Suprapubic skin (tissue), 4 donors: Measurements from ENCODE around the gene AGAP3. TPM values are rescaled to one million over a fixed set of nuclear protein-coding genes. Genes with fewer than 3 reads are reported as not detected.

Source experiments
- DNase-seq, 2 donors: peaks; one replicate each; pipeline ENCODE4 v3.0.0-alpha.2; 2019; ENCODE audit warnings: low spot score in 2 of 2
- H3K27ac ChIP-seq: fragments of 200-600 bp; sonication (generic); one replicate; pipeline ENCODE4 v1.5.1; 2019
- H3K27me3 ChIP-seq: fragments of 200-600 bp; sonication (generic); one replicate; pipeline ENCODE4 v1.5.1; 2019
- H3K36me3 ChIP-seq: fragments of 200-600 bp; sonication (generic); one replicate; pipeline ENCODE4 v1.5.1; 2019
- H3K4me1 ChIP-seq: fragments of 200-600 bp; sonication (generic); one replicate; pipeline ENCODE4 v1.5.1; 2019
- H3K4me3 ChIP-seq: fragments of 200-600 bp; sonication (generic); one replicate; pipeline ENCODE4 v1.5.1; 2019; ENCODE audit warnings: mild to moderate bottlenecking
- H3K9me3 ChIP-seq: fragments of 200-600 bp; sonication (generic); one replicate; pipeline ENCODE4 v1.5.1; 2019
- CTCF ChIP-seq, 2 donors: fragments of 200-600 bp in 1 of 2; fragments of 450-650 bp in 1 of 2; sonication (generic) in 1 of 2; IDR thresholded peaks; one replicate each; pipeline ENCODE4 v1.5.1; 2016 to 2019; ENCODE audit warnings: antibody characterized with exemption in 2 of 2, mild to moderate bottlenecking in 1 of 2, moderate library complexity in 1 of 2
- EP300 ChIP-seq: sonication (generic); formaldehyde crosslinking; IDR thresholded peaks from one replicate; pipeline ENCODE4 v1.6.1; 2017; ENCODE audit warnings: antibody characterized with exemption
- POLR2A ChIP-seq, 2 donors: fragments of 450-650 bp; IDR thresholded peaks; one replicate each; pipeline ENCODE4 v1.6.1; 2017; ENCODE audit warnings: antibody characterized with exemption in 2 of 2, mild to moderate bottlenecking in 2 of 2, moderate library complexity in 2 of 2
- POLR2AphosphoS5 ChIP-seq, 3 donors: sonication (generic); formaldehyde crosslinking; IDR thresholded peaks; one replicate each; pipeline ENCODE4 v1.6.1; 2017; ENCODE audit warnings: antibody characterized with exemption in 3 of 3
- WGBS: methylation state at CpG from one replicate; pipeline ENCODE4 v1.1.5; 2018; 5-methylcytosine and 5-hydroxymethylcytosine counted together
- total RNA-seq, 4 donors: library from RNA; depleted of rRNA; stranded (reverse); fragments of >200 nt; gene quantifications; one replicate each; pipeline ENCODE4 v1.1.0, GENCODE V29; 2016

Gene AGAP3
- total RNA-seq, 4 donors from 2014 or later: 126 to 162 (median 134) TPM

GRCh38 chr7:151070574-151070960, 15.7 kb upstream of the AGAP3 start:
- 85% methylated on average over 3 of the region's 15 CpGs for WGBS
- H3K4me1 ChIP-seq: no peaks in the 10 kb centered on the region
- H3K4me3 ChIP-seq: no peak overlapping the region
- H3K27me3 ChIP-seq: no peaks in the 10 kb centered on the region
- no peak for DNase-seq
- TF ChIP-seq EP300 (no peak), POLR2AphosphoS5 (IDR thresholded peaks at IDR 0.05) (no peak), POLR2A (IDR thresholded peaks at IDR 0.05) (no peak), CTCF (IDR thresholded peaks at IDR 0.05) (no peak)
- H3K9me3 ChIP-seq: no peaks in the 10 kb centered on the region
- no peak overlapping the region for H3K27ac ChIP-seq
- peaks cover 99% of the 10 kb centered on the region for H3K36me3 ChIP-seq

GRCh38 chr7:151071032-151071866, 15.0 kb upstream of the AGAP3 start:
- Histone ChIP-seq H3K36me3 (peaks cover 99% of the 10 kb centered on the region), H3K27me3 (no peaks in the 10 kb centered on the region), H3K27ac (no peak overlapping the region), H3K9me3 (no peaks in the 10 kb centered on the region), H3K4me3 (no peak overlapping the region), H3K4me1 (no peaks in the 10 kb centered on the region)
- 92% methylated on average over 27 of the region's 39 CpGs for WGBS
- no peak for DNase-seq
- no peak for TF ChIP-seq CTCF (IDR thresholded peaks at IDR 0.05)
- no peak for TF ChIP-seq POLR2A (IDR thresholded peaks at IDR 0.05)
- TF ChIP-seq EP300: no peak
- TF ChIP-seq POLR2AphosphoS5 (IDR thresholded peaks at IDR 0.05): no peak

- WGBS: 90% methylated on average over 1 of the region's 17 CpGs
- H3K27ac ChIP-seq: no peak overlapping the region
- no peak overlapping the region for H3K4me3 ChIP-seq
- no peaks in the 10 kb centered on the region for H3K27me3 ChIP-seq
- no peak for TF ChIP-seq POLR2A (IDR thresholded peaks at IDR 0.05)
- no peak for TF ChIP-seq EP300
- TF ChIP-seq POLR2AphosphoS5 (IDR thresholded peaks at IDR 0.05): no peak
- TF ChIP-seq CTCF (IDR thresholded peaks at IDR 0.05): no peak
- no peaks in the 10 kb centered on the region for H3K9me3 ChIP-seq
- peaks cover 88% of the 10 kb centered on the region for H3K36me3 ChIP-seq
- peaks cover 25% of the 10 kb centered on the region for H3K4me1 ChIP-seq
- no peak for DNase-seq
These were observed 12.3 kb upstream of the AGAP3 start for GRCh38 chr7:151073990-151074389.

- TF ChIP-seq EP300: no peak
- TF ChIP-seq POLR2AphosphoS5 (IDR thresholded peaks at IDR 0.05): no peak
- TF ChIP-seq CTCF (IDR thresholded peaks at IDR 0.05): no peak
- TF ChIP-seq POLR2A (IDR thresholded peaks at IDR 0.05): no peak
- DNase-seq: no peak
- no peaks in the 10 kb centered on the region for H3K27me3 ChIP-seq
- no peak overlapping the region for H3K4me3 ChIP-seq
- no peaks in the 10 kb centered on the region for H3K9me3 ChIP-seq
- H3K4me1 ChIP-seq: peaks cover 35% of the 10 kb centered on the region
- 92% methylated on average over 16 of the region's 26 CpGs for WGBS
- no peak overlapping the region for H3K27ac ChIP-seq
- H3K36me3 ChIP-seq: peaks cover 78% of the 10 kb centered on the region
These were observed 11.2 kb upstream of the AGAP3 start for GRCh38 chr7:151074817-151075661.

- peaks cover 72% of the 10 kb centered on the region for H3K36me3 ChIP-seq
- no peak for DNase-seq
- H3K4me1 ChIP-seq: peaks cover 37% of the 10 kb centered on the region
- no peak overlapping the region for H3K27ac ChIP-seq
- no peaks in the 10 kb centered on the region for H3K9me3 ChIP-seq
- no peaks in the 10 kb centered on the region for H3K27me3 ChIP-seq
- H3K4me3 ChIP-seq: no peak overlapping the region
- TF ChIP-seq POLR2A (IDR thresholded peaks at IDR 0.05) (no peak), POLR2AphosphoS5 (IDR thresholded peaks at IDR 0.05) (no peak), CTCF (IDR thresholded peaks at IDR 0.05) (no peak), EP300 (no peak)
- 87% methylated on average over 7 of the region's 7 CpGs for WGBS
These were observed 10.7 kb upstream of the AGAP3 start for GRCh38 chr7:151075662-151075971.
